A673 (cell line): ENCODE data around the gene PILRB.

Experiments used
- CTCF ChIP-seq: fragments of 300-800, 200-600 bp; sonication (generic); conservative IDR thresholded peaks from 2 replicates; pipeline ENCODE4 v1.5.1; 2017; ENCODE audit warnings: low read depth, mild to moderate bottlenecking, antibody characterized with exemption, low read length, moderate library complexity, mixed read lengths
- EZH2 ChIP-seq: fragments of 200-600 bp; sonication (generic); IDR thresholded peaks from 2 replicates; pipeline ENCODE4 v1.6.1; 2017; ENCODE audit warnings: borderline replicate concordance, low read depth, mild to moderate bottlenecking, mixed read lengths, antibody characterized with exemption, low read length; ENCODE audit not compliant: poor library complexity, severe bottlenecking

GRCh38 chr7:100373261-100373831 is 15.4 kb downstream of the PILRB start, which contains the start of gene PILRA:
- TF ChIP-seq CTCF (no peak), EZH2 (no peak)
